B cell (primary cell): Measurements from ENCODE around the gene NOL9. TPM values are rescaled to one million over a fixed set of nuclear protein-coding genes. Genes with fewer than 3 reads are reported as not detected.

Experiments used
- ATAC-seq: fragments of 200-7000 bp; cut with Tn5 transposase; one replicate; pipeline ENCODE4 v1.10.0; 2021; ENCODE audit warnings: low read depth, mild to moderate bottlenecking, moderate number of reproducible peaks, moderate library complexity
- CTCF ChIA-PET: fragments of 350-600 bp; sonication (Branson Sonifier 250); formaldehyde crosslinking; loops from one replicate; lab custom pipeline; 2021; ENCODE audit warnings: antibody characterized with exemption, inconsistent platforms; lab: Charles Lee
- POLR2A ChIA-PET: fragments of 350-600 bp; sonication (Branson Sonifier 250); formaldehyde crosslinking; loops from one replicate; lab custom pipeline; 2021; ENCODE audit warnings: antibody characterized with exemption; lab: Charles Lee
- DNase-seq: peaks from one replicate; pipeline ENCODE4 v3.0.0; 2013
- H2AFZ ChIP-seq: 2 replicates; pipeline ENCODE4 v1.6.1; 2012; ENCODE audit warnings: mild to moderate bottlenecking, low read depth, low read length; ENCODE audit not compliant: insufficient read depth, poor library complexity, severe bottlenecking
- H3K27ac ChIP-seq, 2 donors: 1 replicate in 1 of 2; 2 replicates in 1 of 2; pipeline ENCODE4 v1.5.1; 2012 to 2013; ENCODE audit warnings: low read length in 2 of 2, mild to moderate bottlenecking in 2 of 2, moderate library complexity in 1 of 2
- H3K27me3 ChIP-seq, 4 experiments: fragments of 200-600 bp in 1 of 4; sonication (generic) in 1 of 4; replicated peaks in 1 of 4; 1 replicate in 2 of 4; 2 replicates in 2 of 4; pipeline versions ENCODE4 v1.6.1 to v1.7.0; 2013 to 2016; ENCODE audit warnings: low read length in 3 of 4, mild to moderate bottlenecking in 2 of 4, mixed read lengths in 1 of 4, moderate library complexity in 1 of 4; ENCODE audit not compliant: insufficient read depth in 4 of 4, control insufficient read depth in 3 of 4; ENCODE audit errors: control extremely low read depth in 1 of 4
- H3K36me3 ChIP-seq, 2 experiments: replicated peaks in 1 of 2; 1 replicate in 1 of 2; 2 replicates in 1 of 2; pipeline versions ENCODE4 v1.6.1 to v1.7.1; 2013; ENCODE audit warnings: low read length in 1 of 2; ENCODE audit not compliant: insufficient read depth in 2 of 2, control insufficient read depth in 1 of 2; ENCODE audit errors: control extremely low read depth in 1 of 2, extremely low read depth in 1 of 2
- H3K4me1 ChIP-seq, 2 donors: fragments of 200-600 bp in 1 of 2; sonication (generic) in 1 of 2; 1 replicate in 1 of 2; 2 replicates in 1 of 2; pipeline versions ENCODE4 v1.5.1 to v1.6.1; 2013 to 2017; ENCODE audit warnings: low read length in 2 of 2; ENCODE audit not compliant: control insufficient read depth in 2 of 2, insufficient read depth in 2 of 2
- H3K4me2 ChIP-seq: replicated peaks from 2 replicates; pipeline ENCODE3; 2012; ENCODE audit warnings: mild to moderate bottlenecking, low read depth, low read length; ENCODE audit not compliant: poor library complexity, severe bottlenecking
- H3K4me3 ChIP-seq, 5 experiments: fragments of 200-600 bp in 1 of 5; sonication (generic) in 1 of 5; 1 replicate in 3 of 5; 2 replicates in 2 of 5; pipeline versions ENCODE4 v1.5.1 to v1.7.0; 2011 to 2016; ENCODE audit warnings: low read length in 4 of 5, mild to moderate bottlenecking in 4 of 5, low read depth in 2 of 5, control low read depth in 1 of 5, moderate library complexity in 1 of 5; ENCODE audit not compliant: insufficient read depth in 1 of 5; ENCODE audit errors: control extremely low read depth in 1 of 5, extremely low read depth in 1 of 5
- H3K79me2 ChIP-seq: fragments of 200-600 bp; sonication (generic); one replicate; pipeline ENCODE4 v1.6.0; 2016; ENCODE audit warnings: low read length; ENCODE audit not compliant: control insufficient read depth, insufficient read depth
- H3K9ac ChIP-seq: fragments of 200-600 bp; sonication (generic); 2 replicates; pipeline ENCODE4 v1.6.1; 2017; ENCODE audit warnings: mild to moderate bottlenecking, low read length, moderate library complexity
- H3K9me3 ChIP-seq, 3 donors: one replicate each; pipeline versions ENCODE4 v1.6.1 to v1.7.1; 2013; ENCODE audit warnings: low read length in 2 of 3; ENCODE audit not compliant: control insufficient read depth in 2 of 3, insufficient read depth in 1 of 3; ENCODE audit errors: control extremely low read depth in 1 of 3
- H4K20me1 ChIP-seq: 2 replicates; pipeline ENCODE4 v1.6.0; 2012; ENCODE audit warnings: mild to moderate bottlenecking, low read length; ENCODE audit not compliant: insufficient read depth, control insufficient read depth, poor library complexity, severe bottlenecking
- H3K27ac Mint-ChIP-seq: one replicate; pipeline ENCODE4 v1.8.0; 2021; ENCODE audit warnings: mixed read lengths
- H3K27me3 Mint-ChIP-seq: one replicate; pipeline ENCODE4 v1.8.0; 2021; ENCODE audit warnings: mixed read lengths
- H3K4me1 Mint-ChIP-seq: one replicate; pipeline ENCODE4 v1.8.0; 2021; ENCODE audit warnings: mixed read lengths
- H3K4me3 Mint-ChIP-seq: one replicate; pipeline ENCODE4 v1.8.0; 2021; ENCODE audit warnings: mixed read lengths
- H3K9me3 Mint-ChIP-seq: one replicate; pipeline ENCODE4 v1.8.0; 2022; ENCODE audit warnings: mixed read lengths; ENCODE audit not compliant: insufficient read depth
- EZH2 ChIP-seq: IDR thresholded peaks from 2 replicates; pipeline ENCODE4 v1.6.1; 2012; ENCODE audit warnings: borderline replicate concordance, low read depth, mild to moderate bottlenecking, moderate library complexity, low read length; ENCODE audit not compliant: insufficient read depth, poor library complexity, severe bottlenecking
- WGBS: methylation state at CpG from one replicate; pipeline ENCODE4 v1.1.5; 2013; ENCODE audit warnings: missing lambda C conversion rate; ENCODE audit not compliant: insufficient coverage; 5-methylcytosine and 5-hydroxymethylcytosine counted together
- intact Hi-C: fragments of 100-400 bp; cut with micrococcal nuclease; formaldehyde crosslinking; loops from one replicate; pipeline ENCODE4 v1.10.0; 2022
- polyA plus RNA-seq: library from polyadenylated mRNA; depleted of rRNA; stranded (reverse); fragments of >200 nt; gene quantifications from 2 replicates; pipeline ENCODE4 v1.2.3, GENCODE V29; 2012
- total RNA-seq, 2 donors: library from RNA; stranded (reverse); fragments of 120-200 nt in 1 of 2; gene quantifications; 1 replicate in 1 of 2; 2 replicates in 1 of 2; pipeline versions ENCODE4 v1.2.3 to v1.2.4, GENCODE V29; 2013 to 2022
- TF ChIP-seq, protein P1 (sequence below): fragments of 200-600 bp; IDR thresholded peaks from one replicate; pipeline ENCODE4 v1.8.0; 2022; ENCODE audit warnings: antibody characterized with exemption, mild to moderate bottlenecking

The NOL9 gene
- total and polyA plus RNA-seq, 2 donors (not counting 1 experiment from before 2014, with no cell fraction given) = 23.8 to 49.5 TPM

GRCh38 chr1:6477039-6477820, 77.1 kb downstream of the NOL9 start:
- H3K4me2 ChIP-seq = no peak overlapping the region
- ATAC-seq = no peak
- no peak overlapping the region for H3K4me3 Mint-ChIP-seq
- H3K9me3 Mint-ChIP-seq = no peaks in the 10 kb centered on the region
- H3K4me1 Mint-ChIP-seq = peaks cover 2% of the 10 kb centered on the region
- no peak for DNase-seq
- H3K9ac ChIP-seq = no peak overlapping the region
- H3K9me3 ChIP-seq = no peaks in the 10 kb centered on the region
- intact Hi-C loops = no loop called here
- no peak overlapping the region for H2AFZ ChIP-seq
- H3K27me3 Mint-ChIP-seq = peaks cover 10% of the 10 kb centered on the region
- H3K36me3 ChIP-seq = no peaks in the 10 kb centered on the region
- TF ChIP-seq, protein P1, sequence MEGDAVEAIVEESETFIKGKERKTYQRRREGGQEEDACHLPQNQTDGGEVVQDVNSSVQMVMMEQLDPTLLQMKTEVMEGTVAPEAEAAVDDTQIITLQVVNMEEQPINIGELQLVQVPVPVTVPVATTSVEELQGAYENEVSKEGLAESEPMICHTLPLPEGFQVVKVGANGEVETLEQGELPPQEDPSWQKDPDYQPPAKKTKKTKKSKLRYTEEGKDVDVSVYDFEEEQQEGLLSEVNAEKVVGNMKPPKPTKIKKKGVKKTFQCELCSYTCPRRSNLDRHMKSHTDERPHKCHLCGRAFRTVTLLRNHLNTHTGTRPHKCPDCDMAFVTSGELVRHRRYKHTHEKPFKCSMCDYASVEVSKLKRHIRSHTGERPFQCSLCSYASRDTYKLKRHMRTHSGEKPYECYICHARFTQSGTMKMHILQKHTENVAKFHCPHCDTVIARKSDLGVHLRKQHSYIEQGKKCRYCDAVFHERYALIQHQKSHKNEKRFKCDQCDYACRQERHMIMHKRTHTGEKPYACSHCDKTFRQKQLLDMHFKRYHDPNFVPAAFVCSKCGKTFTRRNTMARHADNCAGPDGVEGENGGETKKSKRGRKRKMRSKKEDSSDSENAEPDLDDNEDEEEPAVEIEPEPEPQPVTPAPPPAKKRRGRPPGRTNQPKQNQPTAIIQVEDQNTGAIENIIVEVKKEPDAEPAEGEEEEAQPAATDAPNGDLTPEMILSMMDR = no peak
- TF ChIP-seq EZH2 = no peak
- H4K20me1 ChIP-seq = no peaks in the 10 kb centered on the region
- no peaks in the 10 kb centered on the region for H3K79me2 ChIP-seq
- H3K27ac Mint-ChIP-seq = no peak overlapping the region
- H3K4me3 ChIP-seq = no peak overlapping the region
- 94% methylated on average over 24 of the region's 24 CpGs for WGBS
- CTCF ChIA-PET = interaction anchor here (0.7 to 1.2 kb wide), 6 partner anchors 9 to 115 kb away, joined by 3 to 4 read pairs (median 3); no protein-coding TSS in a partner anchor
- H3K27ac ChIP-seq = no peak overlapping the region
- peaks cover 2 to 6% of the 10 kb centered on the region in 2 donors for H3K4me1 ChIP-seq
- peaks cover 0 to 7% (median under 1%) of the 10 kb centered on the region in 4 experiments for H3K27me3 ChIP-seq
- POLR2A ChIA-PET = no interaction called here

GRCh38 chr1:6476483-6476882, 77.8 kb downstream of the NOL9 start:
- Histone ChIP-seq H3K36me3 (no peaks in the 10 kb centered on the region), H3K4me3 (no peak overlapping the region), H3K79me2 (no peaks in the 10 kb centered on the region), H3K27me3 (peaks cover 0 to 4% (median 0%) of the 10 kb centered on the region in 4 experiments), H3K9ac (no peak overlapping the region), H3K4me2 (no peak overlapping the region), H3K27ac (no peak overlapping the region), H3K4me1 (peaks cover 2 to 6% of the 10 kb centered on the region in 2 donors), H2AFZ (no peak overlapping the region), H4K20me1 (no peaks in the 10 kb centered on the region), H3K9me3 (no peaks in the 10 kb centered on the region)
- ATAC-seq (no peak), DNase-seq (no peak)
- Mint-ChIP-seq H3K4me3 (no peak overlapping the region), H3K27ac (no peak overlapping the region), H3K27me3 (peaks cover 6% of the 10 kb centered on the region), H3K9me3 (no peaks in the 10 kb centered on the region), H3K4me1 (peaks cover 2% of the 10 kb centered on the region)
- 91% methylated on average over 5 of the region's 5 CpGs for WGBS
- TF ChIP-seq, protein P1 = no peak
- no peak for TF ChIP-seq EZH2
- ChIA-PET POLR2A (no interaction called here), CTCF (interaction anchor here (0.8 to 1.8 kb wide), 6 partner anchors 9 to 229 kb away, joined by 3 to 6 read pairs (median 3); no protein-coding TSS in a partner anchor)
- intact Hi-C loops = no loop called here
